Muscle of arm (tissue), 12 donors: Measurements from ENCODE around the gene ABHD15. TPM values are rescaled to one million over a fixed set of nuclear protein-coding genes. Genes with fewer than 3 reads are reported as not detected.

Source experiments
- DNase-seq: peaks from one replicate; pipeline ENCODE4 v3.0.0-alpha.2; 2013
- polyA plus RNA-seq, 12 donors: library from polyadenylated mRNA; unstranded; fragments of 120-200 nt; gene quantifications; one replicate each; pipeline ENCODE4 v1.2.1, GENCODE V29; 2013; ENCODE audit not compliant: insufficient read length in 12 of 12

The ABHD15 gene
- polyA plus RNA-seq, 12 donors = 3.4 to 5.5 (median 4.2) TPM; not detected in 2

- no peak for DNase-seq
Observed at GRCh38 chr17:29595943-29596774, 29.3 kb upstream of the ABHD15 start.

GRCh38 chr17:29595107-29595942, 28.5 kb upstream of the ABHD15 start:
- DNase-seq = no peak

- no peak for DNase-seq
Observed at GRCh38 chr17:29594519-29595090, 27.8 kb upstream of the ABHD15 start.

GRCh38 chr17:29593591-29594518, 27.0 kb upstream of the ABHD15 start:
- DNase-seq = no peak

- DNase-seq = no peak
Observed at GRCh38 chr17:29592850-29593551, 26.2 kb upstream of the ABHD15 start, which contains the start of gene ANKRD13B. TSS of gene ANKRD13B (plus strand) at chr17:29593132. CDS start at chr17:29593622, 490 bp downstream.

- DNase-seq = peak; percentile 91
Observed at GRCh38 chr17:29591737-29592608, 25.1 kb upstream of the ABHD15 start.

- DNase-seq = peak; percentile 83
Observed at GRCh38 chr17:29591146-29591736, 24.4 kb upstream of the ABHD15 start.

- DNase-seq = no peak
Observed at GRCh38 chr17:29590411-29591145, 23.7 kb upstream of the ABHD15 start.

GRCh38 chr17:29589524-29590410, 22.9 kb upstream of the ABHD15 start, which contains the start of gene GIT1:
TSS of gene GIT1 (minus strand) at chr17:29589648. CDS start at chr17:29589378, 270 bp downstream.
- peak; percentile 70 for DNase-seq

GRCh38 chr17:29588562-29589411, 21.9 kb upstream of the ABHD15 start:
- no peak for DNase-seq

- DNase-seq = no peak
Observed at GRCh38 chr17:29588017-29588561, 21.3 kb upstream of the ABHD15 start.

GRCh38 chr17:29587591-29587990, 20.8 kb upstream of the ABHD15 start:
- no peak for DNase-seq

- no peak for DNase-seq
Observed at GRCh38 chr17:29586676-29587469, 20.0 kb upstream of the ABHD15 start.

GRCh38 chr17:29585080-29585751, 18.4 kb upstream of the ABHD15 start:
- DNase-seq = no peak
